ENCODE measurements around the gene TNFRSF6B. TPM values are rescaled to one million over a fixed set of nuclear protein-coding genes. Genes with fewer than 3 reads are reported as not detected.

TNFRSF6B gene
- total RNA-seq: 7.5 and 254 TPM in 2 replicates

GRCh38 chr20:63696628-63697356, at the start of gene TNFRSF6B:
TNFRSF6B (plus strand) TSS chr20:63696652; CDS start chr20:63696768, 116 bp downstream.

GRCh38 chr20:63653041-63653973, 43.1 kb upstream of the TNFRSF6B start, which contains the start of gene STMN3:
STMN3 (minus strand) TSS chr20:63653424; CDS start chr20:63653345, 79 bp downstream.

GRCh38 chr20:63657937-63658748, 38.3 kb upstream of the TNFRSF6B start, which contains the start of gene RTEL1:
RTEL1 (plus strand) TSS chr20:63658312; CDS start chr20:63659403, 1,091 bp downstream.

GRCh38 chr20:63707558-63708300, 11.3 kb downstream of the TNFRSF6B start, which contains the start of the genes ARFRP1 and ZGPAT:
ARFRP1 (minus strand) TSS chr20:63707976; CDS start chr20:63707091, 885 bp downstream.
ZGPAT (plus strand) TSS chr20:63708039; CDS start chr20:63708581, 542 bp downstream.

GRCh38 chr20:63735859-63736718, 39.6 kb downstream of the TNFRSF6B start, which contains the start of gene LIME1:
LIME1 (plus strand) TSS chr20:63736664; CDS start chr20:63737550, 886 bp downstream.

GRCh38 chr20:63739130-63740069, 42.9 kb downstream of the TNFRSF6B start, which contains the start of gene SLC2A4RG:
SLC2A4RG (plus strand) TSS chr20:63739776; CDS start chr20:63739913, 137 bp downstream.

Other genes starting within 250 kb of the TNFRSF6B start
- not detected in 2 replicates for gene KCNQ2, start 224.0 kb upstream of the TNFRSF6B start, total RNA-seq
- gene EEF1A2, start 197.6 kb upstream of the TNFRSF6B start, total RNA-seq: 0.43 and 0.96 TPM in 2 replicates
- gene PPDPF, start 175.9 kb upstream of the TNFRSF6B start, total RNA-seq: 66.5 and 77.1 TPM in 2 replicates
- gene PTK6, start 159.3 kb upstream of the TNFRSF6B start, total RNA-seq: 31.1 and 59.7 TPM in 2 replicates
- gene SRMS, start 148.9 kb upstream of the TNFRSF6B start, total RNA-seq: 0.43 TPM in 1 of 2 replicates, not detected in the other
- 0.85 and 3.1 TPM in 2 replicates for gene FNDC11, start 142.5 kb upstream of the TNFRSF6B start, total RNA-seq
- 20.7 and 80.2 TPM in 2 replicates for gene HELZ2, start 122.4 kb upstream of the TNFRSF6B start, total RNA-seq
- gene GMEB2, start 69.6 kb upstream of the TNFRSF6B start, total RNA-seq: 11.1 and 15.3 TPM in 2 replicates
- gene STMN3, start 43.2 kb upstream of the TNFRSF6B start, total RNA-seq: 0.85 and 7.7 TPM in 2 replicates
- gene RTEL1, start 38.3 kb upstream of the TNFRSF6B start, total RNA-seq: 2.8 and 5.3 TPM in 2 replicates
- gene ARFRP1, start 11.3 kb downstream of the TNFRSF6B start, total RNA-seq: 17.5 and 42.9 TPM in 2 replicates
- 13.2 and 21.2 TPM in 2 replicates for gene ZGPAT, start 11.4 kb downstream of the TNFRSF6B start, total RNA-seq
- 1.7 and 2.7 TPM in 2 replicates for gene LIME1, start 40.0 kb downstream of the TNFRSF6B start, total RNA-seq
- 26.3 and 44.1 TPM in 2 replicates for gene SLC2A4RG, start 43.1 kb downstream of the TNFRSF6B start, total RNA-seq
- 0.43 and 2.9 TPM in 2 replicates for gene ZBTB46, start 134.6 kb downstream of the TNFRSF6B start, total RNA-seq
- not detected in 2 replicates for gene ABHD16B, start 164.8 kb downstream of the TNFRSF6B start, total RNA-seq
- gene TPD52L2, start 168.6 kb downstream of the TNFRSF6B start, total RNA-seq: 130 and 165 TPM in 2 replicates
- 99.7 and 137 TPM in 2 replicates for gene DNAJC5, start 198.5 kb downstream of the TNFRSF6B start, total RNA-seq

All from tracheal epithelial cell (primary cell).